AG04450 (cell line): ENCODE results near the gene SLA2. TPM values are rescaled to one million over a fixed set of nuclear protein-coding genes. Genes with fewer than 3 reads are reported as not detected.

Source experiments
- CTCF ChIA-PET: fragments of 300-600, 350-600 bp; formaldehyde crosslinking; extraction: SDS; loops from one replicate; lab custom pipeline; 2022; ENCODE audit warnings: antibody characterized with exemption, inconsistent platforms; lab: Charles Lee
- POLR2A ChIA-PET: fragments of 350-600 bp; formaldehyde crosslinking; extraction: SDS; loops from one replicate; lab custom pipeline; 2021; ENCODE audit warnings: antibody characterized with exemption, inconsistent platforms; lab: Yijun Ruan, JAX
- DNase-seq: peaks from one replicate; pipeline ENCODE4 v3.0.0-alpha.2; 2011; ENCODE audit warnings: low read depth, low spot score
- H3K27ac ChIP-seq: one replicate; pipeline ENCODE4 v1.5.1; 2012; ENCODE audit warnings: low read depth, low read length, control low read depth
- H3K27me3 ChIP-seq: one replicate; pipeline ENCODE4 v1.6.0; 2012; ENCODE audit warnings: low read length; ENCODE audit not compliant: control insufficient read depth, insufficient read depth
- H3K4me3 ChIP-seq: 2 replicates; pipeline ENCODE4 v1.5.1; 2011; ENCODE audit warnings: mild to moderate bottlenecking, low read depth, low read length, control low read depth
- H3K9me3 ChIP-seq: 2 replicates; pipeline ENCODE4 v1.5.1; 2012; ENCODE audit warnings: low read length; ENCODE audit not compliant: control insufficient read depth, insufficient read depth
- polyA plus RNA-seq: library from polyadenylated mRNA; depleted of rRNA; stranded (reverse); fragments of >200 nt; gene quantifications from 2 replicates; pipeline ENCODE4 v1.2.3, GENCODE V29; 2011
- TF ChIP-seq, protein P1 (sequence below): IDR thresholded peaks from 2 replicates; pipeline ENCODE4 v1.5.1; 2011; ENCODE audit warnings: low read depth, low read length, control low read depth, inconsistent platforms

Gene SLA2
- polyA plus RNA-seq, 1 experiment, result not detected

DNA sequence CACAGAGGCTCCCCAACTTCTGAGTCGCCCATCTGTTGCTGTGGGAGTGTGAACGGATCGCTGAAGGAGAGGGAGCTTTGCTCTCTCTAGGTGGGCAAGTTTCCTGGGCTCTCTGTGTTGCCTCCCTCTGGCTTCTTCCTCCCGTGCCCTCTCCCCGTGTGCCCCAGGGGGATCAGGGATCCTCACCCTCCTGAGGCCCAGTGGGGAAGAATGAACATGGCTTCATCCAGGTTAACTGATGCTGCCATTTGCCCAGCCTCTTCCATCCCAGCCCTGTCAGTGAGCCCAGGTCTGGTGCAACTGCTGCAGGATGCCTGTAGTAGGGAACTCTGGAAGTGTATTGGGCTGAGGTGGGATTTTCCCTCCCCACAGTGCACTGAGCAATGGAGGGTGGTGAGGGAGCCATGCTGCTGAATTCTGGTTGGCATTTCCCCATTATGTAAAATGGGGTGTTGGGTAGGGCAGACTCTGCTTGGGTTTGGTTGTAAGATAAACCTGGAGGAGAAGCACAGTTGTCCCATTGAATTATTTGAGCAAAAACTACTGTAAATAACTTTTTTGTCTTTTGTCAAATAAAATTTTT lies 52.6 kb downstream of the SLA2 start:
- TF ChIP-seq, protein P1, sequence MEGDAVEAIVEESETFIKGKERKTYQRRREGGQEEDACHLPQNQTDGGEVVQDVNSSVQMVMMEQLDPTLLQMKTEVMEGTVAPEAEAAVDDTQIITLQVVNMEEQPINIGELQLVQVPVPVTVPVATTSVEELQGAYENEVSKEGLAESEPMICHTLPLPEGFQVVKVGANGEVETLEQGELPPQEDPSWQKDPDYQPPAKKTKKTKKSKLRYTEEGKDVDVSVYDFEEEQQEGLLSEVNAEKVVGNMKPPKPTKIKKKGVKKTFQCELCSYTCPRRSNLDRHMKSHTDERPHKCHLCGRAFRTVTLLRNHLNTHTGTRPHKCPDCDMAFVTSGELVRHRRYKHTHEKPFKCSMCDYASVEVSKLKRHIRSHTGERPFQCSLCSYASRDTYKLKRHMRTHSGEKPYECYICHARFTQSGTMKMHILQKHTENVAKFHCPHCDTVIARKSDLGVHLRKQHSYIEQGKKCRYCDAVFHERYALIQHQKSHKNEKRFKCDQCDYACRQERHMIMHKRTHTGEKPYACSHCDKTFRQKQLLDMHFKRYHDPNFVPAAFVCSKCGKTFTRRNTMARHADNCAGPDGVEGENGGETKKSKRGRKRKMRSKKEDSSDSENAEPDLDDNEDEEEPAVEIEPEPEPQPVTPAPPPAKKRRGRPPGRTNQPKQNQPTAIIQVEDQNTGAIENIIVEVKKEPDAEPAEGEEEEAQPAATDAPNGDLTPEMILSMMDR, result no peak
- H3K27ac ChIP-seq, result no peak overlapping the region
- ChIA-PET CTCF (interaction anchor here (0.8 to 2.4 kb wide), 2 partner anchors 12 kb away, joined by 3 to 27 read pairs; partner anchors contain the start of gene RAB5IF), POLR2A (no interaction called here)
- H3K9me3 ChIP-seq, result peaks cover 3% of the 10 kb centered on the region; the same call in 1 of the 2 replicates
- H3K27me3 ChIP-seq, result no peaks in the 10 kb centered on the region
- no peak overlapping the region for H3K4me3 ChIP-seq
- DNase-seq, result no peak

DNA sequence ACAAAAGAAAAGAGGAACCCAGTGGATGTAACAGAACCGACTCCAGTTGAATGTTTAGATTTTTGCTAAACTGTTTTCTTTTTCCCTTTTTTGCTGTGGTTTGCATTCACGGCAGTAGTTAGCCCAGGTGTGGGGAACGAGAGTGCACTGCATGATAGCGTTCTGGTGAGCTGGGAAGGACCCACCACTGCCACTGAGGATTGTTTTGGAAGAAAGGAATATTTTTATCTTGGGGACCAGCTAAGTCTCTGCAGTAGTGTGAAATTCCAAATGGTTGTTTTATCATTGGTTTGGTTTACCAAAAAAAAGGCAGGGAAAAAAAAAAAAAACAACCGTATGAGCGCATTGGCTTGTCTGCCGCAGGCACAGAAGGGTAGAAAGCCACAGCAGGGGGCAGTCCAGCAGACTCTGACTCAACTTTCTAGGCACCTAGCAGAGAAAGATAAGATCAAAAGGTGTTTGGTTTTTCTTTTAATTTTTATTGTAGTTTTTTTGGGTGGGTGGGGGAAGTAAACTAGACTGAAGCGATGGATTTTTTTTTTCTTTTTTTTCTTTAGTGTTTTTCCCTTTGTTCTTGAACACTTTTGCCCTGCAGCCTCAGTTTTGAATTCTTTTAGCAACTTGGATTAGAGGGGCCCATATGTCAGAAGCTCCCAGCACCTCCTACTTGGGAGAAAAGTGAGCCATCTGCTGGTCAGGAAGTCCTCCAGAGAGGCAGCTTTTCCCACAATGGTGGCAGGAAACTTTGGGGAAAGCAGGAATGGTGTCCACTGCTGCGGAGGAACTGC lies 53.9 kb downstream of the SLA2 start:
- Histone ChIP-seq H3K27ac (no peak overlapping the region), H3K4me3 (no peak overlapping the region), H3K9me3 (peaks cover 3% of the 10 kb centered on the region; the same call in 1 of the 2 replicates), H3K27me3 (no peaks in the 10 kb centered on the region)
- CTCF ChIA-PET, result interaction anchor here (0.6 to 2.1 kb wide), 7 partner anchors 8 to 318 kb away, joined by 3 to 13 read pairs (median 3); partner anchors contain the start of gene RAB5IF
- POLR2A ChIA-PET, result interaction anchor here (1.0 kb wide), 1 partner anchor 14 kb away, joined by 4 read pairs; the partner anchor contains the start of gene RAB5IF
- TF ChIP-seq, protein P1, result peak; percentile 50
- no peak for DNase-seq

DNA sequence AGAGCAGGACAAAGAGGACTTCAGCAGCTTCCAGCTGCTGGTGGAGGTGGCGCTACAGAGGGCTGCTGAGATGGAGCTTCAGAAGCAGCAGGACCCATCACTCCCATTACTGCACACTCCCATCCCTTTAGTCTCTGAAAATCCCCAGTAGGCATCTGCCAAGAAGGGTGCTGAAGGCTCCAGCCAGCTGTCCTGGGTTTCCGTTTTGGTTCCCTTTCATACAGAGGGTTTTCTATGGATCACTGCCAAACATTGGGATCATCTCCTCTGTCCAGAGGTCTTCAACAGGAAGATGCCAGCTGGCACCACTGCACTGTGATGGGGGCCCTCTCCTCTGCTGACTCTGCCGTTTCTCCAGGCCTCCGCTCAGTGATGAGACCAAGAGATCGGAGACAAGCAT lies 54.7 kb downstream of the SLA2 start:
- TF ChIP-seq, protein P1, result no peak
- Histone ChIP-seq H3K9me3 (peaks cover 3% of the 10 kb centered on the region; the same call in 1 of the 2 replicates), H3K27me3 (no peaks in the 10 kb centered on the region), H3K4me3 (no peak overlapping the region), H3K27ac (no peak overlapping the region)
- POLR2A ChIA-PET, result no interaction called here
- CTCF ChIA-PET, result interaction anchor here (0.6 to 2.1 kb wide), 6 partner anchors 9 to 318 kb away, joined by 3 to 13 read pairs (median 4); partner anchors contain the start of gene RAB5IF
- DNase-seq, result no peak

DNA sequence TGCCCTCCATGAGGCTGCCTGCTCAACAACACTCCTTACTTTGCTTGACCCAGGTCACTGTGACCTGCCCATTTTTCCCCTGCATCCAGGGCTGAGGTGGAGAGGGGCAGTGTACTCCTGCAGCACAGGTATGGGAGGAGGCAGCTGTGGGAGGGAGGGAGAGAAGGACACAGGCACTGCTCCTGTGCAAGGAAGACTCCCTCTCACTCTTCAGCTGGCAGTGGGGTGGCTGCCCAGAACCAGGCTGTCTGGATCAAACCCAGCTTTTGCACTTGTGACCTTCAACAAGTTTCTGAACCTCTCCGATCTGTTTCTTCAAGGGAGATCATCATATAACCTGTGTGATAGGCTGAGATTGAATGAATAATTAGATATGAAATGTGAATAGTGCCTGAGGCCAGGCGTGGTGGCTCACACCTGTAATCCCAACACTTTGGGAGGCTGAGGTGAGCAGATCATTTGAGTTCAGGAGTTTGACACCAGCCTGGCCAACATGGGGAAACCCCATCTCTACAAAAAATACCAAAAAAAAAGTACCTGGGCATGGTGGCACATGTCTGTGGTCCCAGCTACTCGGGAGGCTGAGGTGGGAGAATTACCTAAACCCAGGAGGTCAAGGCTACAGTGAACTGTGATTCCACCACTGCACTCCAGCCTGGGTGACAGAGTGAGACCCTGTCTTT lies 58.5 kb downstream of the SLA2 start:
- POLR2A ChIA-PET, result interaction anchor here (0.6 to 1.0 kb wide), 2 partner anchors 15 to 35 kb away, joined by 4 to 6 read pairs; partner anchors contain the start of gene TGIF2
- CTCF ChIA-PET, result no interaction called here
- TF ChIP-seq, protein P1, result no peak

More for the DNA sequence above, 58.5 kb downstream of the SLA2 start:
- Histone ChIP-seq H3K27ac (no peak overlapping the region), H3K27me3 (no peaks in the 10 kb centered on the region), H3K9me3 (peaks cover 3% of the 10 kb centered on the region; the same call in 1 of the 2 replicates), H3K4me3 (no peak overlapping the region)
- DNase-seq, result no peak
